ENCODE results near the gene ZNF274.

The ZNF274 gene

GRCh38 chr19:58212336-58213074, 29.6 kb downstream of the ZNF274 start:
- no peak overlapping the region for H3K4me3 ChIP-seq (ENCODE audit: low read length)
- TF ChIP-seq CTCF (conservative IDR thresholded peaks at IDR 0.05; ENCODE audit: low read length), result no peak
- DNase-seq (ENCODE audit: low read depth), result no peak

- TF ChIP-seq CTCF (conservative IDR thresholded peaks at IDR 0.05; ENCODE audit: low read length), result no peak
- no peak for DNase-seq (ENCODE audit: low read depth)
- no peak overlapping the region for H3K4me3 ChIP-seq (ENCODE audit: low read length)
Observed at GRCh38 chr19:58213075-58213369, 30.2 kb downstream of the ZNF274 start.

- H3K4me3 ChIP-seq (ENCODE audit: low read length), result no peak overlapping the region
- no peak for DNase-seq (ENCODE audit: low read depth)
- TF ChIP-seq CTCF (conservative IDR thresholded peaks at IDR 0.05; ENCODE audit: low read length), result no peak
Observed at GRCh38 chr19:58217069-58217481, 34.2 kb downstream of the ZNF274 start.

GRCh38 chr19:58217607-58218391, 34.9 kb downstream of the ZNF274 start:
- TF ChIP-seq CTCF (conservative IDR thresholded peaks at IDR 0.05; ENCODE audit: low read length), result no peak
- no peak for DNase-seq (ENCODE audit: low read depth)
- no peak overlapping the region for H3K4me3 ChIP-seq (ENCODE audit: low read length)

- no peak for DNase-seq (ENCODE audit: low read depth)
- no peak for TF ChIP-seq CTCF (conservative IDR thresholded peaks at IDR 0.05; ENCODE audit: low read length)
- no peak overlapping the region for H3K4me3 ChIP-seq (ENCODE audit: low read length)
Observed at GRCh38 chr19:58218899-58219298, 36.0 kb downstream of the ZNF274 start.

- no peak for DNase-seq (ENCODE audit: low read depth)
- H3K4me3 ChIP-seq (ENCODE audit: low read length), result peak overlapping the region; percentile 82
- no peak for TF ChIP-seq CTCF (conservative IDR thresholded peaks at IDR 0.05; ENCODE audit: low read length)
Observed at GRCh38 chr19:58227964-58228584, 45.2 kb downstream of the ZNF274 start.
